Esophagus muscularis mucosa (tissue), 4 donors: Measurements from ENCODE around the gene SPAG4. TPM values are rescaled to one million over a fixed set of nuclear protein-coding genes. Genes with fewer than 3 reads are reported as not detected.

Experiments used
- DNase-seq: peaks from one replicate; pipeline ENCODE4 v3.0.0-alpha.2; 2017; ENCODE audit errors: extremely low spot score
- H3K27ac ChIP-seq, 4 donors: fragments of 200-600 bp; sonication (generic); replicated peaks in 1 of 4; 1 replicate in 3 of 4; 2 replicates in 1 of 4; pipeline ENCODE4 v1.5.1; 2016 to 2019; ENCODE audit warnings: mild to moderate bottlenecking in 1 of 4
- H3K27me3 ChIP-seq, 4 donors: fragments of 200-600 bp; sonication (generic); one replicate each; pipeline versions ENCODE4 v1.5.1 to v1.6.0; 2016 to 2019
- H3K36me3 ChIP-seq, 4 donors: fragments of 200-600 bp; sonication (generic); one replicate each; pipeline ENCODE4 v1.5.1; 2016 to 2019
- H3K4me1 ChIP-seq, 4 donors: fragments of 200-600 bp; sonication (generic); one replicate each; pipeline ENCODE4 v1.5.1; 2016 to 2019
- H3K4me3 ChIP-seq, 4 donors: fragments of 200-600 bp; sonication (generic); 1 replicate in 2 of 4; 2 replicates in 2 of 4; pipeline ENCODE4 v1.5.1; 2016 to 2019; ENCODE audit warnings: mild to moderate bottlenecking in 4 of 4, moderate library complexity in 1 of 4
- H3K9me3 ChIP-seq, 4 donors: fragments of 200-600 bp; sonication (generic); 1 replicate in 3 of 4; 2 replicates in 1 of 4; pipeline ENCODE4 v1.5.1; 2016 to 2019
- CTCF ChIP-seq, 3 experiments: fragments of 200-600 bp in 2 of 3; fragments of 450-650 bp in 1 of 3; sonication (generic) in 2 of 3; IDR thresholded peaks; one replicate each; pipeline ENCODE4 v1.5.1; 2017 to 2019; ENCODE audit warnings: antibody characterized with exemption in 3 of 3, mild to moderate bottlenecking in 2 of 3, moderate library complexity in 1 of 3
- EP300 ChIP-seq: sonication (generic); formaldehyde crosslinking; IDR thresholded peaks from one replicate; pipeline ENCODE4 v1.6.1; 2017; ENCODE audit warnings: antibody characterized with exemption
- POLR2A ChIP-seq: fragments of 450-650 bp; IDR thresholded peaks from one replicate; pipeline ENCODE4 v1.6.1; 2017; ENCODE audit warnings: antibody characterized with exemption, moderate library complexity, mild to moderate bottlenecking, low read depth
- POLR2AphosphoS5 ChIP-seq, 2 donors: sonication (generic); formaldehyde crosslinking; IDR thresholded peaks; one replicate each; pipeline ENCODE4 v1.6.1; 2017; ENCODE audit warnings: antibody characterized with exemption in 2 of 2
- WGBS: methylation state at CpG from one replicate; pipeline ENCODE4 v1.1.5; 2018; 5-methylcytosine and 5-hydroxymethylcytosine counted together
- intact Hi-C: fragments of 100-400 bp; cut with DNase I; formaldehyde crosslinking; loops from one replicate; pipeline ENCODE4 v1.15.1; 2023
- total RNA-seq, 4 donors: library from RNA; depleted of rRNA; stranded (reverse); fragments of >200 nt; gene quantifications; one replicate each; pipeline versions ENCODE4 v1.1.0 to v1.2.1, GENCODE V29; 2016

Gene SPAG4
- total RNA-seq, 4 donors from 2014 or later = 2.6 to 5.0 (median 2.9) TPM

- no peaks in the 10 kb centered on the region for H3K4me1 ChIP-seq
- no peaks in the 10 kb centered on the region for H3K27me3 ChIP-seq
- WGBS = 89% methylated on average over 14 of the region's 14 CpGs
- H3K4me3 ChIP-seq = no peak overlapping the region
- no peaks in the 10 kb centered on the region for H3K9me3 ChIP-seq
- H3K27ac ChIP-seq = no peak overlapping the region
- DNase-seq = no peak
- intact Hi-C loops = no loop called here
- TF ChIP-seq POLR2AphosphoS5 (IDR thresholded peaks at IDR 0.05) (no peak), CTCF (IDR thresholded peaks at IDR 0.05) (no peak), EP300 (no peak), POLR2A (no peak)
- H3K36me3 ChIP-seq = no peaks in the 10 kb centered on the region
These were observed 27.2 kb upstream of the SPAG4 start for GRCh38 chr20:35588397-35588796.

GRCh38 chr20:35592339-35592974, 23.2 kb upstream of the SPAG4 start:
- Histone ChIP-seq H3K4me1 (no peaks in the 10 kb centered on the region), H3K27ac (no peak overlapping the region), H3K27me3 (peaks cover 0 to 6% (median 0%) of the 10 kb centered on the region in 4 donors), H3K36me3 (no peaks in the 10 kb centered on the region), H3K4me3 (no peak overlapping the region), H3K9me3 (no peaks in the 10 kb centered on the region)
- DNase-seq = no peak
- WGBS = 39% methylated on average over 2 of the region's 2 CpGs
- TF ChIP-seq POLR2A (no peak), EP300 (no peak), CTCF (IDR thresholded peaks at IDR 0.05) (no peak), POLR2AphosphoS5 (IDR thresholded peaks at IDR 0.05) (no peak)
- intact Hi-C loops = no loop called here

- no peak for TF ChIP-seq POLR2A
- 89% methylated on average over 17 of the region's 17 CpGs for WGBS
- Histone ChIP-seq H3K4me3 (no peak overlapping the region), H3K27ac (no peak overlapping the region), H3K4me1 (peaks cover 0 to 4% (median 2%) of the 10 kb centered on the region in 4 donors), H3K36me3 (no peaks in the 10 kb centered on the region), H3K27me3 (peaks cover 0 to 33% (median 4%) of the 10 kb centered on the region in 4 donors), H3K9me3 (no peaks in the 10 kb centered on the region)
- no peak for DNase-seq
- intact Hi-C loops = no loop called here
These were observed 20.2 kb upstream of the SPAG4 start for GRCh38 chr20:35595456-35595855.

GRCh38 chr20:35595901-35596300, 19.7 kb upstream of the SPAG4 start:
- intact Hi-C loops = no loop called here
- Histone ChIP-seq H3K4me3 (no peak overlapping the region), H3K4me1 (peaks cover 4 to 9% (median 7%) of the 10 kb centered on the region in 4 donors), H3K27ac (no peak overlapping the region), H3K36me3 (no peaks in the 10 kb centered on the region), H3K9me3 (no peaks in the 10 kb centered on the region), H3K27me3 (peaks cover 0 to 37% (median 6%) of the 10 kb centered on the region in 4 donors)
- 78% methylated on average over 7 of the region's 7 CpGs for WGBS
- no peak for TF ChIP-seq EP300
- no peak for DNase-seq

- H3K4me3 ChIP-seq = no peak overlapping the region
- no peak for DNase-seq
- WGBS = 84% methylated on average over 2 of the region's 2 CpGs
- H3K36me3 ChIP-seq = no peaks in the 10 kb centered on the region
- peaks cover 16 to 22% (median 19%) of the 10 kb centered on the region in 4 donors for H3K4me1 ChIP-seq
- TF ChIP-seq EP300 (no peak), POLR2AphosphoS5 (IDR thresholded peaks at IDR 0.05) (no peak), POLR2A (no peak), CTCF (IDR thresholded peaks at IDR 0.05) (no peak)
- intact Hi-C loops = no loop called here
- H3K9me3 ChIP-seq = no peaks in the 10 kb centered on the region
- no peak overlapping the region for H3K27ac ChIP-seq
- peaks cover 0 to 50% (median 7%) of the 10 kb centered on the region in 4 donors for H3K27me3 ChIP-seq
These were observed 18.4 kb upstream of the SPAG4 start for GRCh38 chr20:35597186-35597585.

- H3K27me3 ChIP-seq = peaks cover 0 to 51% (median 7%) of the 10 kb centered on the region in 4 donors
- WGBS = 78% methylated on average over 7 of the region's 7 CpGs
- H3K9me3 ChIP-seq = no peaks in the 10 kb centered on the region
- no peaks in the 10 kb centered on the region for H3K36me3 ChIP-seq
- H3K4me3 ChIP-seq = no peak overlapping the region
- TF ChIP-seq POLR2A (no peak), POLR2AphosphoS5 (IDR thresholded peaks at IDR 0.05) (no peak), EP300 (no peak), CTCF (IDR thresholded peaks at IDR 0.05) (no peak)
- intact Hi-C loops = no loop called here
- DNase-seq = no peak
- peaks cover 16 to 24% (median 20%) of the 10 kb centered on the region in 4 donors for H3K4me1 ChIP-seq
- no peak overlapping the region for H3K27ac ChIP-seq
These were observed 17.2 kb upstream of the SPAG4 start for GRCh38 chr20:35598476-35598875.
